ENCODE results near the gene PPP1R26.

PPP1R26 gene

DNA sequence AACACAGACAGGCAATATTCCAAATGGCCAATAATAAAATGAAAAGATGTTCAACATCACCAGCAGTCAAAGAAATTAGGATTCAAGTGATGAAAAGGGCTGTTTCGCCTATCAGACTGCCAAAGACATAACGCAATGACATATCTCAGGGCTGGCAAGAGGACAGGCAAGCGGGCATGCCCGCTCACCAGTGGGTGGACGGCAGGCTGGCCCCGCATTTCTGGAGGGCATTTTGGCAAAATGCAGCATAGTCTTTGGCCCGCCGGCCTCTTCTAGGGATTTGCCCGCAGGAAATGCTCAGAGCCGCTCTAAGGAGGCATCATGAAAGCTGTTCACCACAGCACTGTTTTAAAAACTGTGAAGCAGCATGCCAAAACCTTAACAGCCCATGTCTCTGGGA lies 1.4 kb upstream of the PPP1R26 start:
- no peaks in the 10 kb centered on the region for H3K9me2 ChIP-seq (ENCODE audit: low read depth, low read length)
- no peaks in the 10 kb centered on the region for H3F3A ChIP-seq (ENCODE audit: insufficient read depth, low read length)
- no peak overlapping the region for H3K4me3 ChIP-seq (ENCODE audit: low read depth, low read length, poor library complexity, severe bottlenecking)
- no peak overlapping the region for H3K27ac ChIP-seq (ENCODE audit: low read depth, low read length, poor library complexity, severe bottlenecking)
- H3K27me3 ChIP-seq (ENCODE audit: insufficient read depth, low read length), result no peaks in the 10 kb centered on the region; the same call in 1 of the 2 replicates
- TF ChIP-seq EZH2 (IDR thresholded peaks at IDR 0.05; ENCODE audit: borderline replicate concordance, low read length), result no peak
- TF ChIP-seq CTCF (IDR thresholded peaks at IDR 0.05; ENCODE audit: low read length), result no peak
- H4K20me1 ChIP-seq (ENCODE audit: insufficient read depth, low read length), result no peaks in the 10 kb centered on the region
- no peaks in the 10 kb centered on the region for H3K79me2 ChIP-seq (ENCODE audit: insufficient read depth, low read length)
- no peaks in the 10 kb centered on the region for H3K4me1 ChIP-seq (ENCODE audit: insufficient read depth, low read length, severe bottlenecking)
- H3K9me3 ChIP-seq (ENCODE audit: low read length), result no peaks in the 10 kb centered on the region
- H3K9ac ChIP-seq (ENCODE audit: low read length), result no peak overlapping the region
- no peaks in the 10 kb centered on the region for H3K36me3 ChIP-seq (ENCODE audit: insufficient read depth, low read length)
- H2AFZ ChIP-seq (ENCODE audit: low read length), result no peak overlapping the region
- H3K4me2 ChIP-seq (ENCODE audit: low read length), result no peak overlapping the region

- Histone ChIP-seq H3K4me3 (ENCODE audit: low read depth, low read length, poor library complexity, severe bottlenecking) (peak overlapping the region; percentile 35), H3K36me3 (ENCODE audit: insufficient read depth, low read length) (no peaks in the 10 kb centered on the region), H3K9me2 (ENCODE audit: low read depth, low read length) (no peaks in the 10 kb centered on the region), H3K4me2 (ENCODE audit: low read length) (peak overlapping the region; percentile 50), H3K4me1 (ENCODE audit: insufficient read depth, low read length, severe bottlenecking) (no peaks in the 10 kb centered on the region), H2AFZ (ENCODE audit: low read length) (no peak overlapping the region), H3K79me2 (ENCODE audit: insufficient read depth, low read length) (no peaks in the 10 kb centered on the region), H3K27ac (ENCODE audit: low read depth, low read length, poor library complexity, severe bottlenecking) (no peak overlapping the region), H4K20me1 (ENCODE audit: insufficient read depth, low read length) (no peaks in the 10 kb centered on the region), H3F3A (ENCODE audit: insufficient read depth, low read length) (no peaks in the 10 kb centered on the region), H3K9me3 (ENCODE audit: low read length) (no peaks in the 10 kb centered on the region), H3K9ac (ENCODE audit: low read length) (no peak overlapping the region), H3K27me3 (ENCODE audit: insufficient read depth, low read length) (no peaks in the 10 kb centered on the region; the same call in 1 of the 2 replicates)
- TF ChIP-seq EZH2 (IDR thresholded peaks at IDR 0.05; ENCODE audit: borderline replicate concordance, low read length) (no peak), CTCF (IDR thresholded peaks at IDR 0.05; ENCODE audit: low read length) (0 out of 2 replicates have a peak, but pooled peaks have one; percentile 6)
These were observed 633 bp upstream of the PPP1R26 start for GRCh38 chr9:135478829-135479468.

GRCh38 chr9:135480071-135480939 lies 723 bp downstream of the PPP1R26 start:
- Histone ChIP-seq H3K4me1 (ENCODE audit: insufficient read depth, low read length, severe bottlenecking) (no peaks in the 10 kb centered on the region), H4K20me1 (ENCODE audit: insufficient read depth, low read length) (no peaks in the 10 kb centered on the region), H3K9me3 (ENCODE audit: low read length) (no peaks in the 10 kb centered on the region), H3K4me3 (ENCODE audit: low read depth, low read length, poor library complexity, severe bottlenecking) (peak overlapping the region; percentile 42), H3K36me3 (ENCODE audit: insufficient read depth, low read length) (no peaks in the 10 kb centered on the region), H2AFZ (ENCODE audit: low read length) (no peak overlapping the region), H3F3A (ENCODE audit: insufficient read depth, low read length) (no peaks in the 10 kb centered on the region), H3K27me3 (ENCODE audit: insufficient read depth, low read length) (no peaks in the 10 kb centered on the region; the same call in 1 of the 2 replicates), H3K9me2 (ENCODE audit: low read depth, low read length) (no peaks in the 10 kb centered on the region), H3K9ac (ENCODE audit: low read length) (no peak overlapping the region; the same call in 1 of the 2 replicates), H3K79me2 (ENCODE audit: insufficient read depth, low read length) (no peaks in the 10 kb centered on the region), H3K4me2 (ENCODE audit: low read length) (peak overlapping the region; percentile 62), H3K27ac (ENCODE audit: low read depth, low read length, poor library complexity, severe bottlenecking) (no peak overlapping the region)
- no peak for TF ChIP-seq EZH2 (IDR thresholded peaks at IDR 0.05; ENCODE audit: borderline replicate concordance, low read length)
